Measurements from ENCODE around the gene RYR1. TPM values are rescaled to one million over a fixed set of nuclear protein-coding genes. Genes with fewer than 3 reads are reported as not detected.
A peak's percentile ranks its signal among the peaks of the same experiment; 100 is the strongest.
"Not testable (repeated sequence)": the region's sequence is repeated elsewhere in the genome, so short reads cannot be mapped to it uniquely, and the experiment has no call there.

The RYR1 gene
- total RNA-seq, 3 donors from 2014 or later = 0.46 to 2.5 (median 1.3) TPM

DNA sequence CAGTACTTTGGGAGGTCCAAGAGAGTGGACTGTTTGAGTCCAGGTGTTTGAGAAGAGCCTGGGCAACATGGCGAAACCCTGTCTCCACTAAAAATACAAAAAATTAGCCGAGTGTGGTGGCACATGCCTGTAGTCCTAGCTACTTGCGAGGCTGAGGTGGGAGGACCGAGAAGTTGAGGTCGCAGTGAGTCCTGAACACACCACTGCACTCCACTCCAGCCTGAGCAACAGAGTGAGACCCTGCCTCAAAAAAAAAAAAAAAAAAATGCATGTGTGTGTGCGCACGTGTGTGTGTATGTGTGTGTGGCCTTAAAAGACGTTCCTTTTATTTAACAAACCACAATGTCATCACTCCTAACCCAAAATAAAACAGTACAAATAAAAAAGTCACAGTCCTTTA lies 121.7 kb downstream of the RYR1 start:
- intact Hi-C loops (cut with DNase I, micrococcal nuclease) = no loop called here
- H3K9me3 ChIP-seq = no peaks in the 10 kb centered on the region
- DNase-seq (no peak), ATAC-seq (no peak)
- peaks cover 5% of the 10 kb centered on the region for H3K4me1 ChIP-seq (ENCODE audit: low read depth)
- H3K4me3 ChIP-seq = no peak overlapping the region
- TF ChIP-seq CTCF (IDR thresholded peaks at IDR 0.05) = no peak
- H3K36me3 ChIP-seq (ENCODE audit: low read depth) = no peaks in the 10 kb centered on the region

DNA sequence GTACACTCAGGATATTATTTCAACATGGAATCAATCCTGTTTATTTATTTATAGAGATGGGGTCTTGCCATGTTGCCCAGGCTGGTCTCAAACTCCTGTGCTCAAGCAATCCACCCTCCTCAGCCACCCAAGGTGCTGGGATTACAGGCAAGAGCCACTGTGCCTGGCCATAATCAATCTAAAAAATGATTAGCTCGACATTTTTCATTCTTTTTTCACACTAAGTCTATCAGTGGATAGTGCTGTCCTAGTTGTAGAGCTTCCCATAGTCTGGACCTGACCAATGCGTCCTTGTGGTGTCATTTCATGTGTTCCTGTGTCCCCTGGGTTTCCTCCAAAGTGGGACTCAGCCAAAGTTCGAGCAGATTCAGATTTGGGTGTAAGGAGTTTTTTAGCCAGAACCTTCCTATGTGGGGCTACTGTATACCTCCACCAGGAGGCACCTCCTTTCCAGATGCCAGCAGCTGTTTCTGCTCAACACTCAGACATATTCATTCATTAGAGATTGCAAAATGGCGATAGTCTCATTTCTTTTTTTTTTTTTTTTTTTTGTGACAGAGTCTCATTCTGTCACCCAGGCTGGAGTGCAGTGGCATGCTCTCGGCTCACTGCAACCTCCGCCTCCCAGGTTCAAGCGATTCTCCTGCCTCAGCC lies 123.2 kb downstream of the RYR1 start:
- H3K9me3 ChIP-seq = no peaks in the 10 kb centered on the region
- no peak for TF ChIP-seq CTCF (IDR thresholded peaks at IDR 0.05)
- ATAC-seq (peak; percentile 28), DNase-seq (no peak)
- peaks cover 5% of the 10 kb centered on the region for H3K4me1 ChIP-seq (ENCODE audit: low read depth)
- no peaks in the 10 kb centered on the region for H3K36me3 ChIP-seq (ENCODE audit: low read depth)
- intact Hi-C loops (cut with DNase I, micrococcal nuclease) = no loop called here
- H3K4me3 ChIP-seq = no peak overlapping the region

DNA sequence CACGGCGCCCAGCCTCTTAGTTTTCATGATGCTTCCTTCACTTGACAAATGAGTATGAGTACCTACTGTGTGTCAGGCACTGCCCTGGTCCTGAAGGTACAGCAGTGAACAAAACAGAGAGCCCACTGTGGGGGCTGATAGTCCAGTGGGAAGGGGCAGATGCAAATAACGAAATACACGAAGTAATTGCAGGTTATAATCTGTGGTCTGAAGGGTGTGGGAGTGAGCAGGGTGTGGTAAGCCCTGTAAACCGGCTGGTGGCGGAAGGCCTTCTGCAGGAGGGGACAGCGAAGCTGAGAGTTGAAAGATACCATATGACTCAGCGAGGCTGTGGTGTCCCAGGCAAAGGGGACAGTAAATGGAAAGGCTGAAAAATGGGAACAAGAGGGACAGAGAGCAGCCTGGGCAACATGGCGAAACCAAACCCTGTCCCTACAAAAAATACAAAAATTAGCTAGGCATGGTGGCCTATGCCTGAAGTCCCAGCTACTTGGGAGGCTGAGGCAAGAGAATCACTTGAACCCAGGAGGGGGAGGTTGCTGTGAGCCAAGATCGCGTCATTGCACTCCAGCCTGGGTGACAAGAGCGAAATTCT lies 123.8 kb downstream of the RYR1 start:
- intact Hi-C loops (cut with DNase I, micrococcal nuclease) = no loop called here
- peaks cover 5% of the 10 kb centered on the region for H3K4me1 ChIP-seq (ENCODE audit: low read depth)
- TF ChIP-seq CTCF (IDR thresholded peaks at IDR 0.05) = no peak
- ATAC-seq (peak; percentile 93), DNase-seq (peak; percentile 50 to 76 (median 58))
- H3K9me3 ChIP-seq = no peaks in the 10 kb centered on the region
- no peaks in the 10 kb centered on the region for H3K36me3 ChIP-seq (ENCODE audit: low read depth)
- H3K4me3 ChIP-seq = no peak overlapping the region

DNA sequence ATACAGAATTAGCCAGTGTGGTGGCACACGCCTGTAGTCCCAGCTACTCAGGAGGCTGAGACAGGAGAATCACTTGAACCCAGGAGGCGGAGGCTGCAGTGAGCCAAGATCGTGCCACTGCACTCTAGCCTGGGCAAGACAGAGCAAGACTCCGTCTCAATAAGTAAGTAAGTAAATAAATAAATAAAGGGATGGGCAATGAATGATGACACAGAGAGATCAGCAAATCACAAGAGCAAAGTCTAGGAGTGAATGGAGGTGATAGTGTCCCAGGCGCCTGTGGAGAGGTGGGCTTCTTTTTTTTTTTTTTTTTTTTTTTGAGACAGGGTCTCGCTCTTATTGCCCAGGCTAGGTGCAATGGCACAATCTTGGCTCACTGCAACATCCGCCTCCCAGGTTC lies 125.4 kb downstream of the RYR1 start:
- peak in 1 of 3 donors; percentile 2 for DNase-seq
- H3K36me3 ChIP-seq (ENCODE audit: low read depth); H3K4me1 ChIP-seq (ENCODE audit: low read depth); ATAC-seq; H3K9me3 ChIP-seq; H3K4me3 ChIP-seq; intact Hi-C loops (cut with DNase I, micrococcal nuclease): not testable (repeated sequence)

- ATAC-seq (peak; percentile 60), DNase-seq (no peak)
- H3K4me1 ChIP-seq (ENCODE audit: low read depth) = peaks cover 5% of the 10 kb centered on the region
- no peaks in the 10 kb centered on the region for H3K36me3 ChIP-seq (ENCODE audit: low read depth)
- no peaks in the 10 kb centered on the region for H3K9me3 ChIP-seq
- no peak overlapping the region for H3K4me3 ChIP-seq
- TF ChIP-seq CTCF (IDR thresholded peaks at IDR 0.05) = no peak
- intact Hi-C loops (cut with DNase I, micrococcal nuclease) = no loop called here
Observed at GRCh38 chr19:38559428-38560401, 126.2 kb downstream of the RYR1 start.

Measured in mucosa of descending colon (tissue), 3 donors.